HCT116 (cell line): ENCODE measurements around the gene TM6SF1.

ENCODE experiments used
- CEBPB ChIP-seq: IDR thresholded peaks from 2 replicates; pipeline ENCODE4 v1.6.1; 2012; ENCODE audit warnings: low read depth
- EGR1 ChIP-seq: IDR thresholded peaks from 2 replicates; pipeline ENCODE4 v1.6.1; 2012; ENCODE audit warnings: low read depth
- EZH2 ChIP-seq: fragments of 200-600 bp; sonication (generic); IDR thresholded peaks from 2 replicates; pipeline ENCODE4 v1.6.1; 2017; ENCODE audit warnings: antibody characterized with exemption, mixed run types
- POLR2A ChIP-seq: IDR thresholded peaks from 2 replicates; pipeline ENCODE4 v1.7.0; 2011; ENCODE audit warnings: borderline replicate concordance; ENCODE audit not compliant: insufficient read depth, insufficient read length; ENCODE audit errors: extremely low read depth
- POLR2AphosphoS5 ChIP-seq: IDR thresholded peaks from 2 replicates; pipeline ENCODE4 v1.6.1; 2011; ENCODE audit warnings: mild to moderate bottlenecking, low read depth, low read length, moderate library complexity
- RAD21 ChIP-seq: IDR thresholded peaks from 2 replicates; pipeline ENCODE4 v1.6.1; 2012; ENCODE audit warnings: low read depth, mild to moderate bottlenecking
- SIN3A ChIP-seq: IDR thresholded peaks from 2 replicates; pipeline ENCODE4 v1.6.1; 2012; ENCODE audit warnings: low read depth
- ZFX ChIP-seq: fragments of 450-650 bp; IDR thresholded peaks from 2 replicates; pipeline ENCODE4 v1.6.1; 2017
- ZNF274 ChIP-seq: fragments of 200-500 bp; sonication (Bioruptor generic); IDR thresholded peaks from 2 replicates; pipeline ENCODE4 v1.6.1; 2014; ENCODE audit warnings: mild to moderate bottlenecking, low read depth, low read length, inconsistent platforms
- TF ChIP-seq, protein P1 (sequence below): IDR thresholded peaks from 2 replicates; pipeline ENCODE4 v1.6.1; 2012; ENCODE audit warnings: low read depth
- TF ChIP-seq, protein P2 (sequence below), 3 experiments: fragments of 200-600 bp in 1 of 3; sonication (generic) in 1 of 3; IDR thresholded peaks in 2 of 3; conservative IDR thresholded peaks in 1 of 3; 2 replicates each; pipeline ENCODE4 v1.5.1; 2012 to 2017; ENCODE audit warnings: low read depth in 2 of 3, low read length in 2 of 3, antibody characterized with exemption in 1 of 3, borderline replicate concordance in 1 of 3, control low read depth in 1 of 3, mild to moderate bottlenecking in 1 of 3, mixed read lengths in 1 of 3, mixed run types in 1 of 3, moderate library complexity in 1 of 3; ENCODE audit not compliant: insufficient read depth in 1 of 3
- TF ChIP-seq, protein P3 (sequence below): IDR thresholded peaks from 2 replicates; pipeline ENCODE4 v1.6.1; 2012
- TF ChIP-seq, protein P4 (sequence below): IDR thresholded peaks from 2 replicates; pipeline ENCODE4 v1.6.1; 2011; ENCODE audit warnings: mild to moderate bottlenecking, low read length, moderate library complexity; ENCODE audit not compliant: insufficient replicate concordance; ENCODE audit errors: extremely low read depth

DNA sequence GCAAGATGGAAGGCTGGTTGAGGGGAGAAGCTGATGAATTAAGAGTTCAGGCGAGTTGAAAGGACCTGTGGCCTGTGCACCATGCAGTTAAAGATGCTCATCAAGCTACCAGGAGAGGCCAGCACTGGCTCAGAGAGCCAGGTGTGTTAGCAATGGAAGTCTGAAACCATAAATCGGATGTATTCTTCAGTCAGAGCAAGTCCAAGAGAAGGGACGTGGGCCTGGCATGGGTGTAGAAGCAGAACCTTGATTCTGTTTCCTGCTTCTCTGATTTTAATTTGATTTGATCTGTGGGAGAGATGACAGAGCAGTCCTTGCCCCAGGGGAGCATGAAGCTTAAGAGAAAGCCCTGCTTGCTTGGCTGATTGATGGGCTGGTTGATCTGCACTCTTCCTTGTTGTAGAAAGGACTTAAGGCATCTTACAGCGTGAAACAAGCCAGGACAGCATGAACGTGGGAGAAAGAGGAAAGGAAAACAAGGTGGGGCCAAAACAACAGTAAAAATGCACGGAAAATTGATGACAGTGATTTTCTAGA, 10.9 kb downstream of the TM6SF1 start:
- TF ChIP-seq EZH2 (no peak), POLR2A (no peak), CEBPB (no peak), ZNF274 (no peak), RAD21 (no peak), ZFX (no peak), SIN3A (no peak), POLR2AphosphoS5 (no peak), EGR1 (no peak)
- TF ChIP-seq, protein P1, sequence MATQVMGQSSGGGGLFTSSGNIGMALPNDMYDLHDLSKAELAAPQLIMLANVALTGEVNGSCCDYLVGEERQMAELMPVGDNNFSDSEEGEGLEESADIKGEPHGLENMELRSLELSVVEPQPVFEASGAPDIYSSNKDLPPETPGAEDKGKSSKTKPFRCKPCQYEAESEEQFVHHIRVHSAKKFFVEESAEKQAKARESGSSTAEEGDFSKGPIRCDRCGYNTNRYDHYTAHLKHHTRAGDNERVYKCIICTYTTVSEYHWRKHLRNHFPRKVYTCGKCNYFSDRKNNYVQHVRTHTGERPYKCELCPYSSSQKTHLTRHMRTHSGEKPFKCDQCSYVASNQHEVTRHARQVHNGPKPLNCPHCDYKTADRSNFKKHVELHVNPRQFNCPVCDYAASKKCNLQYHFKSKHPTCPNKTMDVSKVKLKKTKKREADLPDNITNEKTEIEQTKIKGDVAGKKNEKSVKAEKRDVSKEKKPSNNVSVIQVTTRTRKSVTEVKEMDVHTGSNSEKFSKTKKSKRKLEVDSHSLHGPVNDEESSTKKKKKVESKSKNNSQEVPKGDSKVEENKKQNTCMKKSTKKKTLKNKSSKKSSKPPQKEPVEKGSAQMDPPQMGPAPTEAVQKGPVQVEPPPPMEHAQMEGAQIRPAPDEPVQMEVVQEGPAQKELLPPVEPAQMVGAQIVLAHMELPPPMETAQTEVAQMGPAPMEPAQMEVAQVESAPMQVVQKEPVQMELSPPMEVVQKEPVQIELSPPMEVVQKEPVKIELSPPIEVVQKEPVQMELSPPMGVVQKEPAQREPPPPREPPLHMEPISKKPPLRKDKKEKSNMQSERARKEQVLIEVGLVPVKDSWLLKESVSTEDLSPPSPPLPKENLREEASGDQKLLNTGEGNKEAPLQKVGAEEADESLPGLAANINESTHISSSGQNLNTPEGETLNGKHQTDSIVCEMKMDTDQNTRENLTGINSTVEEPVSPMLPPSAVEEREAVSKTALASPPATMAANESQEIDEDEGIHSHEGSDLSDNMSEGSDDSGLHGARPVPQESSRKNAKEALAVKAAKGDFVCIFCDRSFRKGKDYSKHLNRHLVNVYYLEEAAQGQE = no peak
- TF ChIP-seq, protein P2, sequence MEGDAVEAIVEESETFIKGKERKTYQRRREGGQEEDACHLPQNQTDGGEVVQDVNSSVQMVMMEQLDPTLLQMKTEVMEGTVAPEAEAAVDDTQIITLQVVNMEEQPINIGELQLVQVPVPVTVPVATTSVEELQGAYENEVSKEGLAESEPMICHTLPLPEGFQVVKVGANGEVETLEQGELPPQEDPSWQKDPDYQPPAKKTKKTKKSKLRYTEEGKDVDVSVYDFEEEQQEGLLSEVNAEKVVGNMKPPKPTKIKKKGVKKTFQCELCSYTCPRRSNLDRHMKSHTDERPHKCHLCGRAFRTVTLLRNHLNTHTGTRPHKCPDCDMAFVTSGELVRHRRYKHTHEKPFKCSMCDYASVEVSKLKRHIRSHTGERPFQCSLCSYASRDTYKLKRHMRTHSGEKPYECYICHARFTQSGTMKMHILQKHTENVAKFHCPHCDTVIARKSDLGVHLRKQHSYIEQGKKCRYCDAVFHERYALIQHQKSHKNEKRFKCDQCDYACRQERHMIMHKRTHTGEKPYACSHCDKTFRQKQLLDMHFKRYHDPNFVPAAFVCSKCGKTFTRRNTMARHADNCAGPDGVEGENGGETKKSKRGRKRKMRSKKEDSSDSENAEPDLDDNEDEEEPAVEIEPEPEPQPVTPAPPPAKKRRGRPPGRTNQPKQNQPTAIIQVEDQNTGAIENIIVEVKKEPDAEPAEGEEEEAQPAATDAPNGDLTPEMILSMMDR (IDR thresholded peaks at IDR 0.05 in 2 of 3, conservative IDR thresholded peaks at IDR 0.05 in 1 of 3; ENCODE audit: borderline replicate concordance in 1 of 3, insufficient read depth in 1 of 3, low read depth in 2 of 3, low read length in 2 of 3) = no peak
- TF ChIP-seq, protein P3, sequence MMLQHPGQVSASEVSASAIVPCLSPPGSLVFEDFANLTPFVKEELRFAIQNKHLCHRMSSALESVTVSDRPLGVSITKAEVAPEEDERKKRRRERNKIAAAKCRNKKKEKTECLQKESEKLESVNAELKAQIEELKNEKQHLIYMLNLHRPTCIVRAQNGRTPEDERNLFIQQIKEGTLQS = no peak
- TF ChIP-seq, protein P4, sequence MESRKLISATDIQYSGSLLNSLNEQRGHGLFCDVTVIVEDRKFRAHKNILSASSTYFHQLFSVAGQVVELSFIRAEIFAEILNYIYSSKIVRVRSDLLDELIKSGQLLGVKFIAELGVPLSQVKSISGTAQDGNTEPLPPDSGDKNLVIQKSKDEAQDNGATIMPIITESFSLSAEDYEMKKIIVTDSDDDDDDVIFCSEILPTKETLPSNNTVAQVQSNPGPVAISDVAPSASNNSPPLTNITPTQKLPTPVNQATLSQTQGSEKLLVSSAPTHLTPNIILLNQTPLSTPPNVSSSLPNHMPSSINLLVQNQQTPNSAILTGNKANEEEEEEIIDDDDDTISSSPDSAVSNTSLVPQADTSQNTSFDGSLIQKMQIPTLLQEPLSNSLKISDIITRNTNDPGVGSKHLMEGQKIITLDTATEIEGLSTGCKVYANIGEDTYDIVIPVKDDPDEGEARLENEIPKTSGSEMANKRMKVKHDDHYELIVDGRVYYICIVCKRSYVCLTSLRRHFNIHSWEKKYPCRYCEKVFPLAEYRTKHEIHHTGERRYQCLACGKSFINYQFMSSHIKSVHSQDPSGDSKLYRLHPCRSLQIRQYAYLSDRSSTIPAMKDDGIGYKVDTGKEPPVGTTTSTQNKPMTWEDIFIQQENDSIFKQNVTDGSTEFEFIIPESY = no peak
